Gastroesophageal sphincter (tissue), 3 donors: Measurements from ENCODE around the gene ZBTB42.

ENCODE experiments used
- POLR2A ChIP-seq, 2 donors: fragments of 450-650 bp; IDR thresholded peaks; one replicate each; pipeline ENCODE4 v1.6.1; 2017; ENCODE audit warnings: antibody characterized with exemption in 2 of 2, mild to moderate bottlenecking in 2 of 2, moderate library complexity in 1 of 2
- POLR2AphosphoS5 ChIP-seq: sonication (generic); formaldehyde crosslinking; IDR thresholded peaks from one replicate; pipeline ENCODE4 v1.6.1; 2017; ENCODE audit warnings: antibody characterized with exemption
- TF ChIP-seq, protein P1 (sequence below), 4 experiments: fragments of 200-600 bp in 2 of 4; fragments of 450-650 bp in 2 of 4; sonication (generic) in 1 of 4; IDR thresholded peaks; one replicate each; pipeline ENCODE4 v1.5.1; 2017 to 2019; ENCODE audit warnings: antibody characterized with exemption in 4 of 4, mild to moderate bottlenecking in 2 of 4, moderate library complexity in 2 of 4

DNA sequence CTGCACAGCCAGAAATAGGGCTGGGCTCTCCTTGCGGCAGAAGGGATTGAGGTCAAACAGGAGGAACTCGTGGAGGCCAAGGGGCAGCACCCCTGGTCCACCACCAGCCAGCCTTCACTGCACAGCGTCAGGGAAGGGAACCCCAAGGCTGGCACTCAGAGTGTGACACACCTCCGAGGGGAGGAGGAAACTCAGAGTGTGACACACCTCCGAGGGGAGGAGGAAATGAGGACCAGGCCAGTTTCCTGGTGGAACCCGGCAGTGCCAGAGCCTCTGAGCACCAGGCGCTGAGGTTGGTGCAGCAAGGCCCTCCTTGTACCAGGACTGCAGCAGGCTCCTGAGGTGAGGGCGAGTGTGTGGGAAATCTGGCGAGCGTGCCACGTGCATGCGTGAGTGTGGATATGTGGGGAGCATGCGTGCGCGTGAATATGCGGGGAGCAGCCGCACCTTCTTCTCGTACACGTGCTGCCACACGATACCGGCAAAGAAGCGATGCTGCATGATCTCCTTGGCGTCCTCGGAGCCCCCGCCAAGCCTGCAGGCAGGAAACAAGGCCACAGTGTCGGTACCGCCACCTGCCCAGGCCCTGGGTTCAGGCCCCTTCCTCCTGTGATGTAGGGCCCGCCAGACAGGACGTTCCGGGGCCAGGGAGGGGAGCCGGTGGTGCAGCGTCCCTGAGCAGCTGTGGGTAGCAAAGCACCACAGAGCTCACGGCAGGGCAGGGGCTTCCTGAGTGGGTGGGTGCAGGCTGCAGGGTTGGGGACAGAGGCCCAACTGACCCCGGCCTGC, 28.8 kb upstream of the ZBTB42 start:
- TF ChIP-seq POLR2A (IDR thresholded peaks at IDR 0.05) (no peak), POLR2AphosphoS5 (no peak)
- TF ChIP-seq, protein P1, sequence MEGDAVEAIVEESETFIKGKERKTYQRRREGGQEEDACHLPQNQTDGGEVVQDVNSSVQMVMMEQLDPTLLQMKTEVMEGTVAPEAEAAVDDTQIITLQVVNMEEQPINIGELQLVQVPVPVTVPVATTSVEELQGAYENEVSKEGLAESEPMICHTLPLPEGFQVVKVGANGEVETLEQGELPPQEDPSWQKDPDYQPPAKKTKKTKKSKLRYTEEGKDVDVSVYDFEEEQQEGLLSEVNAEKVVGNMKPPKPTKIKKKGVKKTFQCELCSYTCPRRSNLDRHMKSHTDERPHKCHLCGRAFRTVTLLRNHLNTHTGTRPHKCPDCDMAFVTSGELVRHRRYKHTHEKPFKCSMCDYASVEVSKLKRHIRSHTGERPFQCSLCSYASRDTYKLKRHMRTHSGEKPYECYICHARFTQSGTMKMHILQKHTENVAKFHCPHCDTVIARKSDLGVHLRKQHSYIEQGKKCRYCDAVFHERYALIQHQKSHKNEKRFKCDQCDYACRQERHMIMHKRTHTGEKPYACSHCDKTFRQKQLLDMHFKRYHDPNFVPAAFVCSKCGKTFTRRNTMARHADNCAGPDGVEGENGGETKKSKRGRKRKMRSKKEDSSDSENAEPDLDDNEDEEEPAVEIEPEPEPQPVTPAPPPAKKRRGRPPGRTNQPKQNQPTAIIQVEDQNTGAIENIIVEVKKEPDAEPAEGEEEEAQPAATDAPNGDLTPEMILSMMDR (IDR thresholded peaks at IDR 0.05): no peak
